GM12878 (cell line): ENCODE measurements around the gene STON2. TPM values are rescaled to one million over a fixed set of nuclear protein-coding genes. Genes with fewer than 3 reads are reported as not detected.

Experiments used
- CBX3 ChIP-seq: fragments of 200-600 bp; sonication (generic); IDR thresholded peaks from 2 replicates; pipeline ENCODE4 v1.6.1; 2016; ENCODE audit warnings: low read depth, borderline replicate concordance
- CHD2 ChIP-seq: IDR thresholded peaks from 2 replicates; pipeline ENCODE4 v1.6.1; 2011; ENCODE audit warnings: low read depth, low read length, improper control_type of control experiment, borderline replicate concordance
- DPF2 ChIP-seq: fragments of 450-650 bp; IDR thresholded peaks from 2 replicates; pipeline ENCODE4 v1.6.1; 2017; ENCODE audit warnings: mild to moderate bottlenecking
- E2F4 ChIP-seq: IDR thresholded peaks from 2 replicates; pipeline ENCODE4 v1.6.1; 2012; ENCODE audit warnings: low read depth, low read length, improper control_type of control experiment
- FOXK2 ChIP-seq: fragments of 450-650 bp; IDR thresholded peaks from 2 replicates; pipeline ENCODE4 v1.6.1; 2017; ENCODE audit warnings: mild to moderate bottlenecking, moderate library complexity
- GATAD2B ChIP-seq: fragments of 450-650 bp; conservative IDR thresholded peaks from 2 replicates; pipeline ENCODE4 v1.6.1; 2017; ENCODE audit warnings: low read depth, mild to moderate bottlenecking, moderate library complexity
- HDGF ChIP-seq: fragments of 450-650 bp; IDR thresholded peaks from 2 replicates; pipeline ENCODE4 v1.6.1; 2016; ENCODE audit warnings: antibody characterized with exemption
- IKZF1 ChIP-seq: fragments of 450-650 bp; conservative IDR thresholded peaks from 2 replicates; pipeline ENCODE4 v1.6.1; 2017; ENCODE audit warnings: antibody characterized with exemption, mild to moderate bottlenecking
- MAX ChIP-seq: IDR thresholded peaks from 2 replicates; pipeline ENCODE4 v1.6.1; 2012; ENCODE audit warnings: low read depth, low read length, improper control_type of control experiment
- MEF2A ChIP-seq: IDR thresholded peaks from 2 replicates; pipeline ENCODE4 v1.6.1; 2011; ENCODE audit warnings: low read depth, mild to moderate bottlenecking, low read length, moderate library complexity; ENCODE audit not compliant: insufficient read depth
- MXI1 ChIP-seq: fragments of 150-350 bp; IDR thresholded peaks from 2 replicates; pipeline ENCODE4 v1.6.1; 2011; ENCODE audit warnings: low read depth, mild to moderate bottlenecking, inconsistent platforms, low read length, improper control_type of control experiment
- MYC ChIP-seq: IDR thresholded peaks from 2 replicates; pipeline ENCODE4 v1.6.1; 2011; ENCODE audit warnings: mild to moderate bottlenecking, low read length, moderate library complexity, inconsistent platforms; ENCODE audit not compliant: insufficient read depth, insufficient replicate concordance, insufficient read length, severe bottlenecking
- RB1 ChIP-seq: fragments of 450-650 bp; formaldehyde crosslinking; IDR thresholded peaks from 2 replicates; pipeline ENCODE4 v1.6.1; 2017; ENCODE audit warnings: mild to moderate bottlenecking, borderline replicate concordance
- SMC3 ChIP-seq: IDR thresholded peaks from 2 replicates; pipeline ENCODE4 v1.6.1; 2011; ENCODE audit warnings: low read length, improper control_type of control experiment, borderline replicate concordance
- SPI1 ChIP-seq: IDR thresholded peaks from 2 replicates; pipeline ENCODE4 v1.6.1; 2011; ENCODE audit warnings: low read depth, mild to moderate bottlenecking, low read length, moderate library complexity, borderline replicate concordance; ENCODE audit not compliant: insufficient read depth
- SUZ12 ChIP-seq: fragments of 200-600 bp; sonication (generic); IDR thresholded peaks from one replicate; pipeline ENCODE4 v1.6.1; 2018; ENCODE audit warnings: antibody characterized with exemption, mild to moderate bottlenecking; ENCODE audit not compliant: unreplicated experiment
- WRNIP1 ChIP-seq: IDR thresholded peaks from 2 replicates; pipeline ENCODE4 v1.6.1; 2011; ENCODE audit warnings: low read depth, low read length, improper control_type of control experiment, borderline replicate concordance
- YBX1 ChIP-seq: fragments of 450-650 bp; IDR thresholded peaks from 2 replicates; pipeline ENCODE4 v1.6.1; 2016; ENCODE audit warnings: antibody characterized with exemption
- ZNF207 ChIP-seq: fragments of 450-650 bp; IDR thresholded peaks from 2 replicates; pipeline ENCODE4 v1.6.1; 2014; ENCODE audit warnings: antibody characterized with exemption, mild to moderate bottlenecking, borderline replicate concordance
- ZNF592 ChIP-seq: fragments of 450-650 bp; IDR thresholded peaks from 2 replicates; pipeline ENCODE4 v1.6.1; 2017; ENCODE audit warnings: mild to moderate bottlenecking, moderate library complexity
- ZNF622 ChIP-seq: fragments of 450-650 bp; IDR thresholded peaks from 2 replicates; pipeline ENCODE4 v1.6.1; 2017; ENCODE audit warnings: mild to moderate bottlenecking, inconsistent platforms
- ZNF687 ChIP-seq: fragments of 450-650 bp; IDR thresholded peaks from 2 replicates; pipeline ENCODE4 v1.6.1; 2017; ENCODE audit warnings: mild to moderate bottlenecking, moderate library complexity
- polyA plus RNA-seq, 11 experiments: library from polyadenylated mRNA; depleted of rRNA in 4 of 11; unstranded in 6 of 11; stranded (reverse) in 5 of 11; fragments of >200 nt; fragmentation: Nextera tagmentation in 4 of 11; fragmentation: Illumina TruSeq in 1 of 11; extraction: Ambion mirVana in 4 of 11; extraction: Trizol in 1 of 11; gene quantifications; 1 replicate in 1 of 11; 2 replicates in 10 of 11; pipeline versions ENCODE4 v1.2.1 to v1.2.3, GENCODE V29; 2011 to 2016; ENCODE audit warnings: inconsistent platforms in 2 of 11, missing spikeins in 2 of 11, low read depth in 1 of 11
- total RNA-seq, 4 experiments: library from RNA; depleted of rRNA in 3 of 4; stranded (reverse); fragments of >200 nt in 3 of 4; fragmentation: Illumina TruSeq in 1 of 4; extraction: Trizol in 1 of 4; gene quantifications; 2 replicates each; pipeline versions ENCODE4 v1.2.1 to v1.2.3, GENCODE V29; 2013 to 2021

The STON2 gene
- total and polyA plus RNA-seq, 10 of the 15 experiments (the other 5 are each of a cell fraction or from before 2014, with no cell fraction given), result 0.03 to 0.13 (median 0.03) TPM; not detected in 7

GRCh38 chr14:81219210-81219758 is 180.8 kb downstream of the STON2 start (continued):
- TF ChIP-seq ZNF687, result peak; percentile 81
- no peak for TF ChIP-seq SPI1
- TF ChIP-seq ZNF592, result no peak
- no peak for TF ChIP-seq CBX3
- TF ChIP-seq GATAD2B, result 0 out of 2 replicates have a peak, but pooled peaks have one; percentile 20
- TF ChIP-seq E2F4, result no peak
- peak; percentile 82 for TF ChIP-seq MAX
- TF ChIP-seq CHD2, result no peak
- TF ChIP-seq YBX1, result no peak
- TF ChIP-seq MEF2A, result 0 out of 2 replicates have a peak, but pooled peaks have one; percentile 50
- peak; percentile 83 for TF ChIP-seq ZNF207
- no peak for TF ChIP-seq ZNF622
- no peak for TF ChIP-seq HDGF
- no peak for TF ChIP-seq MYC
- peak; percentile 92 for TF ChIP-seq MXI1
- TF ChIP-seq SUZ12, result no peak
- TF ChIP-seq FOXK2, result no peak; the same call in none of the 2 replicates
- TF ChIP-seq RB1, result 0 out of 2 replicates have a peak, but pooled peaks have one; percentile 30
- no peak for TF ChIP-seq SMC3
- TF ChIP-seq IKZF1, result peak; percentile 60; the same call in 1 of the 2 replicates
- no peak for TF ChIP-seq WRNIP1
- 0 out of 2 replicates have a peak, but pooled peaks have one; percentile 19 for TF ChIP-seq DPF2
